Fibroblast of pulmonary artery (primary cell): Measurements from ENCODE around the gene ZNF777.

Source experiments
- DNase-seq: peaks from one replicate; pipeline ENCODE4 v3.0.0-alpha.2; 2010; ENCODE audit warnings: low read depth
- H3K4me3 ChIP-seq: replicated peaks from 2 replicates; pipeline ENCODE4 v1.5.1; 2011; ENCODE audit warnings: low read depth, mild to moderate bottlenecking, control low read depth, low read length, moderate library complexity
- CTCF ChIP-seq: IDR thresholded peaks from 2 replicates; pipeline ENCODE4 v1.5.1; 2011; ENCODE audit warnings: mild to moderate bottlenecking, control low read depth, low read length, inconsistent platforms; ENCODE audit errors: missing control alignments

ZNF777 gene

GRCh38 chr7:149490083-149490760 lies 29.4 kb upstream of the ZNF777 start:
- no peak for DNase-seq
- H3K4me3 ChIP-seq = no peak overlapping the region
- TF ChIP-seq CTCF = no peak

- DNase-seq = no peak
- peak; percentile 6 for TF ChIP-seq CTCF
- H3K4me3 ChIP-seq = no peak overlapping the region
Measured at GRCh38 chr7:149489391-149490024, 28.6 kb upstream of the ZNF777 start.

GRCh38 chr7:149479568-149479967 lies 18.7 kb upstream of the ZNF777 start:
- no peak overlapping the region for H3K4me3 ChIP-seq
- no peak for TF ChIP-seq CTCF
- DNase-seq = no peak

GRCh38 chr7:149478754-149479153 lies 17.9 kb upstream of the ZNF777 start:
- no peak overlapping the region for H3K4me3 ChIP-seq
- TF ChIP-seq CTCF = no peak

GRCh38 chr7:149477494-149478443 lies 16.9 kb upstream of the ZNF777 start:
- DNase-seq = no peak
- TF ChIP-seq CTCF = no peak
- no peak overlapping the region for H3K4me3 ChIP-seq

More at GRCh38 chr7:149478754-149479153, 17.9 kb upstream of the ZNF777 start:
- no peak for DNase-seq

GRCh38 chr7:149476791-149477190 lies 15.9 kb upstream of the ZNF777 start:
- no peak for TF ChIP-seq CTCF
- no peak for DNase-seq
- no peak overlapping the region for H3K4me3 ChIP-seq
